22Rv1 (cell line): Measurements from ENCODE around the gene FEZF2.

ENCODE experiments used
- CTCF ChIP-seq: fragments of 450-650 bp; IDR thresholded peaks from 2 replicates; pipeline ENCODE4 v1.5.1; 2017; ENCODE audit warnings: mild to moderate bottlenecking
- ZFX ChIP-seq: fragments of 450-650 bp; IDR thresholded peaks from 2 replicates; pipeline ENCODE4 v1.6.1; 2017; ENCODE audit warnings: antibody characterized with exemption, borderline replicate concordance

GRCh38 chr3:62325896-62326295 lies 47.5 kb downstream of the FEZF2 start:
- no peak for TF ChIP-seq CTCF
- TF ChIP-seq ZFX, result no peak
